Lung (tissue), 12 donors: ENCODE data around the gene RCOR2. TPM values are rescaled to one million over a fixed set of nuclear protein-coding genes. Genes with fewer than 3 reads are reported as not detected.
A peak's percentile ranks its signal among the peaks of the same experiment; 100 is the strongest.

Experiments
- ATAC-seq: fragments of 200-7000 bp; cut with Tn5 transposase; one replicate; pipeline ENCODE4 v1.9.1; 2020; ENCODE audit warnings: moderate number of reproducible peaks; ENCODE audit not compliant: insufficient read depth, low FRiP score
- DNase-seq, 3 donors: peaks; one replicate each; pipeline ENCODE4 v3.0.0-alpha.2; 2013 to 2017
- H3K27ac ChIP-seq, 2 donors: one replicate each; pipeline ENCODE4 v1.5.1; 2013; ENCODE audit warnings: mild to moderate bottlenecking in 2 of 2, moderate library complexity in 2 of 2, control low read depth in 1 of 2, inconsistent platforms in 1 of 2, low read depth in 1 of 2, low read length in 1 of 2
- H3K27me3 ChIP-seq, 3 donors: one replicate each; pipeline ENCODE4 v1.5.1; 2013; ENCODE audit warnings: low read length in 2 of 3; ENCODE audit not compliant: control insufficient read depth in 3 of 3, insufficient read depth in 3 of 3
- H3K36me3 ChIP-seq, 4 donors: one replicate each; pipeline ENCODE4 v1.5.1; 2013; ENCODE audit warnings: low read length in 4 of 4, mild to moderate bottlenecking in 1 of 4, moderate library complexity in 1 of 4; ENCODE audit not compliant: control insufficient read depth in 4 of 4, insufficient read depth in 4 of 4
- H3K4me1 ChIP-seq, 5 donors: one replicate each; pipeline ENCODE4 v1.5.1; 2013; ENCODE audit warnings: low read length in 5 of 5, mild to moderate bottlenecking in 2 of 5, moderate library complexity in 1 of 5; ENCODE audit not compliant: control insufficient read depth in 5 of 5, insufficient read depth in 5 of 5
- H3K4me3 ChIP-seq: one replicate; pipeline ENCODE4 v1.5.1; 2013; ENCODE audit warnings: mild to moderate bottlenecking, control low read depth, moderate library complexity
- H3K9ac ChIP-seq, 2 donors: one replicate each; pipeline ENCODE4 v1.5.1; 2013; ENCODE audit warnings: low read length in 2 of 2, control low read depth in 1 of 2; ENCODE audit not compliant: insufficient read depth in 1 of 2
- H3K9me3 ChIP-seq, 4 donors: one replicate each; pipeline ENCODE4 v1.5.1; 2013; ENCODE audit warnings: low read length in 3 of 4, mild to moderate bottlenecking in 1 of 4, moderate library complexity in 1 of 4; ENCODE audit not compliant: control insufficient read depth in 4 of 4, insufficient read depth in 3 of 4
- WGBS, 2 donors: extraction: QIAGEN DNeasy Blood & Tissue Kit; methylation state at CpG; one replicate each; pipeline ENCODE4 v1.1.7; 2013; 5-methylcytosine and 5-hydroxymethylcytosine counted together
- polyA plus RNA-seq, 2 donors: library from polyadenylated mRNA; stranded (reverse); fragments of 200-250 nt; gene quantifications; one replicate each; pipeline ENCODE4 v1.2.1, GENCODE V29; 2013
- total RNA-seq, 2 donors: library from RNA; depleted of rRNA in 1 of 2; stranded (reverse); fragments of >200 nt in 1 of 2; gene quantifications; one replicate each; pipeline ENCODE4 v1.2.1, GENCODE V29; 2014 to 2021
- TF ChIP-seq, protein P1 (sequence below): IDR thresholded peaks from 2 replicates; pipeline ENCODE4 v1.5.1; 2012; ENCODE audit warnings: mild to moderate bottlenecking; ENCODE audit errors: control extremely low read depth, extremely low read depth
- donor health status: control.
- donor health status: control.
- donor health status: Bipolar disorder and iron deficiency.
- donor health status: healthy.
- donor health status: DM: yes; HTN: yes; CAD: no.

Gene RCOR2
- total and polyA plus RNA-seq, 4 donors = 0.16 to 1.6 (median 0.87) TPM

DNA sequence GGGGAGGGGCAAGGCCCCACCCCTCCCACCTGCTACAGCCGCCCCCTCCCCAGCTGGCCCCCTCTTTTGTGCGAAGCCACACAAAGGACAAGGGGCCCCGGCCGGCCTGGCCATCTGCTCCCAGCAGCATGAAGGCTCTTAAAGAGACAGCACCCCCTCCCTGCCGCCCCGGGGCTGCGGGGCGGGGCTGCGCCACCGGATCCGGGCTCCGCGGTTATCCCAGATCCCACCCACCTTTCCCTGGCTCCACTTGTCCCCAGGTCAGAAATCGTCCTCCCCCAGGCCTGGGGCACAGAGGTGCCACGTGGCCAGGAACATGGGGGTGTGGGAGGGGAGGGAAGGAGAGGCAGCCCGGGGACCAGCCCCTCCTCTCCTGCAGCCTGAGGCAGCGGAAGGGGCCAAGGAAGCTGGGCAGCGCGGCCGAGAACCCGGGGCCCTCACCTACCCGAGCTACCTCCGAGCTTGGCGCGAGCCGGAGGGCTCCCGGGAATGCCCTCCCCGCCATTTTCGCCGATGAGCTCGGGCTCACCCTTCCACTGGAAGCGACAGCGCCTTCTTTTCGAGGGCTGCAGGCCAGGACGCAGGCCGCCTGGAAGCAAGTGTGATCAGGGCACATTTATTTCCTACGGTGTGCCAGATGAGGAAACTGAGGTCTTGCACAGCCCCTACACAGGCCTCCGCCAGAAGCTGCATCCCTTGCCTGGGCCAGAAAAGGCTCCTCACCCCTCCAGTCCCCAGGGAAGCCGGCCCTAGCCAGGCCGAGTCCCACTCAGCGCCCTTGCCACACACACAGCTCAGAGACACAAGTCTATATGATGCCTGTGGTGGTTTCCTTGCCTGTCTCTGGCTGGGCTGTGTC, 2.5 kb upstream of the RCOR2 start:
- ATAC-seq (no peak), DNase-seq (peak; percentile 43 to 59 (median 55))
- Histone ChIP-seq H3K36me3 (no peaks in the 10 kb centered on the region), H3K4me1 (peaks cover 0 to 49% (median 26%) of the 10 kb centered on the region in 5 donors), H3K9me3 (no peaks in the 10 kb centered on the region), H3K27me3 (no peaks in the 10 kb centered on the region), H3K4me3 (no peak overlapping the region), H3K27ac (peak overlapping the region in 1 of 2 donors; percentile 90), H3K9ac (no peak overlapping the region)
- TF ChIP-seq, protein P1, sequence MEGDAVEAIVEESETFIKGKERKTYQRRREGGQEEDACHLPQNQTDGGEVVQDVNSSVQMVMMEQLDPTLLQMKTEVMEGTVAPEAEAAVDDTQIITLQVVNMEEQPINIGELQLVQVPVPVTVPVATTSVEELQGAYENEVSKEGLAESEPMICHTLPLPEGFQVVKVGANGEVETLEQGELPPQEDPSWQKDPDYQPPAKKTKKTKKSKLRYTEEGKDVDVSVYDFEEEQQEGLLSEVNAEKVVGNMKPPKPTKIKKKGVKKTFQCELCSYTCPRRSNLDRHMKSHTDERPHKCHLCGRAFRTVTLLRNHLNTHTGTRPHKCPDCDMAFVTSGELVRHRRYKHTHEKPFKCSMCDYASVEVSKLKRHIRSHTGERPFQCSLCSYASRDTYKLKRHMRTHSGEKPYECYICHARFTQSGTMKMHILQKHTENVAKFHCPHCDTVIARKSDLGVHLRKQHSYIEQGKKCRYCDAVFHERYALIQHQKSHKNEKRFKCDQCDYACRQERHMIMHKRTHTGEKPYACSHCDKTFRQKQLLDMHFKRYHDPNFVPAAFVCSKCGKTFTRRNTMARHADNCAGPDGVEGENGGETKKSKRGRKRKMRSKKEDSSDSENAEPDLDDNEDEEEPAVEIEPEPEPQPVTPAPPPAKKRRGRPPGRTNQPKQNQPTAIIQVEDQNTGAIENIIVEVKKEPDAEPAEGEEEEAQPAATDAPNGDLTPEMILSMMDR = no peak
- WGBS, 2 donors = 23 to 31% methylated on average over 37 to 41 of the region's 41 CpGs

DNA sequence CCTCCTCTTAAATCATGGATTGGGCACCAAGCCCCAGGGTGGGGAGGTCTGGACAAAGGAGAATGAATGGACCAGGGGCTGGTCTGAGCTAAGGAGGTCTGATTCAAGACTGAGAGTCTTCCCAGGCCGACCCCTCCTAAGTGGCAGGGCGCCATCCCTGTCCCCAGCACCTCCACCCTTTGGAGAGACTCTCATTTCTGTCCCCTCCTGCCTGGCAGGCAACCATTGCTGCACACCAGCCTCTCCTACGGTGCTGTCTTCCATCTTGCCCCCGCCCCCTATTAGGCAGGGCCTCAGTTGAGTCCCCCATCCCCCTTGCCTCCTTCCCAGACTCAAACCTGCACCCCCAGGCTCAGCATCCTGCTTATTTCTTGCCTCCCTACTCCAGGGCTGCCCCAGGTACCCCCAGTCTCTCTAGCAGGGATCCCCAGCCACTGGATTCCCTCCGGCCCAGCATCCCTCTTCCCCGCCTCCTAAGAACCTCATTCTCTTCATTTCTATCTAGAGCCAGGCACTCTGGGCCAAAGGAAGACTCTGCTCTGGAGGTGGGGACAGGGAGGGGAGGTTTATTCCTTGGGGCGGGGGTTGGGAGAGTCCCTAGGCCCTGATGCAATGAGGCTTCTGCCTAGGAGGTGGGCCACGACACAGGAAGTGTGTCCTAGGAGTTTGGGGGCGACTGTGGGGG, 1.7 kb upstream of the RCOR2 start:
- WGBS, 2 donors = 57% methylated on average over 9 of the region's 9 CpGs
- peak overlapping the region; percentile 4 to 90 for H3K27ac ChIP-seq
- H3K4me3 ChIP-seq = no peak overlapping the region
- no peaks in the 10 kb centered on the region for H3K27me3 ChIP-seq
- TF ChIP-seq, protein P1 = no peak
- no peak overlapping the region for H3K9ac ChIP-seq
- peaks cover 0 to 5% (median 0%) of the 10 kb centered on the region in 4 donors for H3K36me3 ChIP-seq
- H3K9me3 ChIP-seq = no peaks in the 10 kb centered on the region
- ATAC-seq (no peak), DNase-seq (peak in 2 of 3 donors; percentile 38 to 43)
- H3K4me1 ChIP-seq = peaks cover 0 to 49% (median 26%) of the 10 kb centered on the region in 5 donors

DNA sequence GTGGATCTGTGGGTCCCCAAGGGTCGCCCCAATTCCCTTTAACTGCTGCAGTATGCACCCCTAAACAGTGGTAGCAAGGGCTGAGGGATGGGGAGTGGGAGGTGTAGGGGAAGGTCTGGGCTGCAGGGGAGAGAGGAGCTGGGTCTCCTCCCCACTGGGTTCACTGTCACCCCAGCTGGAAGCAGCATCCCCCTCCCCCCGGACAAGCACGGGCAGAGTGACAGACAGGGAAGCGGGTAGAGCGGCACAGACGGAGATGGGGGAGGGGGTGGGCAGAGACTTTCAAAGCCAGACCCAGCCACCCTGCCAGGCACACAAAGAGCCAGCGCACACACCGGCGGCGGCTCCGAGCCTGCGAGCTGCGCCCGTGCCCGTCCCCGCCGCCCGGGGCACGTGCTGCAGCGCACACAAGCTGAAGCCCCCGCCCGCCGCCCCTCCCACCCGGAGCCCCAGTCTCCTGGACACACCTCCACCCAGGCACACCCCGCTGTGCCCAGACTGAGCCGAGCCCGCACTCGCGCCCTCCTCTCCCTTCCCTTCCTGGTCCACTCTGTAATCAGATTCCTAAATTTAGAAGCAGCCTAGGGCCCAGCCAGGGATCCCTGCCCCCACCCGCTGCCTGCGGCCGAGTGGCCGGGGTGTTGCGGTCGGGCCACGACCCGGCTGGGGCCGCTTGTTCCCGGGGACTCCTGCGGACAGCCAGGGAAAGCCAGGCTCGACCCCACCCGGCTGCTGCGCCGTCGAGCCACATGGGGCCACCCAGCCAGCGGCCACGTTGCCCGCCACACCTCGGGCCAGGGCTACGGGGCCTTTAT, 935 bp upstream of the RCOR2 start:
- peaks cover 0 to 49% (median 26%) of the 10 kb centered on the region in 5 donors for H3K4me1 ChIP-seq

More for the DNA sequence above, 935 bp upstream of the RCOR2 start:
- TF ChIP-seq, protein P1 = no peak
- DNase-seq (peak; percentile 69 to 78 (median 69)), ATAC-seq (no peak)
- Histone ChIP-seq H3K4me3 (no peak overlapping the region), H3K27ac (peak overlapping the region; percentile 4 to 90), H3K36me3 (peaks cover 0 to 6% (median 0%) of the 10 kb centered on the region in 4 donors), H3K9ac (no peak overlapping the region), H3K27me3 (no peaks in the 10 kb centered on the region), H3K9me3 (no peaks in the 10 kb centered on the region)
- whole genome bisulfite sequencing, 2 donors = 7 to 12% methylated on average over 41 to 50 of the region's 50 CpGs
